GM12892 (cell line): ENCODE measurements around the gene ZNF556.

Experiments used
- POLR2A ChIP-seq: IDR thresholded peaks from 2 replicates; pipeline ENCODE4 v1.6.1; 2011; ENCODE audit warnings: low read depth, low read length, control low read depth
- POLR2AphosphoS5 ChIP-seq: IDR thresholded peaks from 2 replicates; pipeline ENCODE4 v1.6.1; 2011; ENCODE audit warnings: low read depth, low read length, control low read depth

GRCh38 chr19:2856457-2857050 is 10.6 kb upstream of the ZNF556 start:
- TF ChIP-seq POLR2A (no peak), POLR2AphosphoS5 (no peak)
